ENCODE results near the gene TMC2. TPM values are rescaled to one million over a fixed set of nuclear protein-coding genes. Genes with fewer than 3 reads are reported as not detected.

Gene TMC2
- polyA plus RNA-seq, 1 experiment, result not detected

DNA sequence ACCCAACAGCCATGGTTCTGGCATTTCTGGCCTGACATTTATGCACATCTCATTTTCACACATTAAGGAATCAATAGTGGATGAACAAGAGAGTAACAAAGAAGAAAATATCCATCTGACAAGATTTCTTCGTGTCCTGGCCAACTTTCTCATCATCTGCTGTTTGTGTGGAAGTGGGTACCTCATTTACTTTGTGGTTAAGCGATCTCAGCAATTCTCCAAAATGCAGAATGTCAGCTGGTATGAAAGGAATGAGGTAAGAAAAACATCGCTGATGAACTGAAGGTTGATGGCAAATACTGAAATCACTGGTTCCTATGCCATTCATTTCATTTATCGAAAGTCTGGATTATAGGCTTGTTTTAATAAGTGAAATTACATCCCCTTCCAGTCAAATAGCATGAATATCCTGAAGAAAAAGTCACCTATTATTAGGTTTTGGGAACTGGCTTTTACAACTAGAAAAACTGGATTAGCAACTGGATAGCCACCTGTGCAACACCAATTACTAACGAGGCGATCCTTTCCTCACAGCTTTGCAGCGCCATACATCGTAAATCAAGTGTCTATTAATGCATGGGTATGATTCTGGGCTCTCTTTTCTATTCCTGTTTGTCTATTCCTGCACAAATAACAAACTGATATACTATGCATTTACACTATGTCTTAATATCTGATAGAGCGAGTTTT lies 65.8 kb downstream of the TMC2 start:
- no peak for DNase-seq (ENCODE audit: low read depth, low spot score)
- Histone ChIP-seq H3K9me3 (ENCODE audit: control insufficient read depth, insufficient read depth, low read length) (peaks cover 12% of the 10 kb centered on the region; the same call in 1 of the 2 replicates), H3K27ac (ENCODE audit: low read depth, low read length) (no peak overlapping the region), H3K4me3 (ENCODE audit: low read depth, low read length) (no peak overlapping the region), H3K27me3 (ENCODE audit: control insufficient read depth, insufficient read depth, low read length) (peaks cover 2% of the 10 kb centered on the region)
- POLR2A ChIA-PET, result no interaction called here
- CTCF ChIA-PET, result interaction anchor here (0.6 kb wide), 1 partner anchor 59 kb away, joined by 3 read pairs; no protein-coding TSS in a partner anchor
- TF ChIP-seq CTCF (IDR thresholded peaks at IDR 0.05; ENCODE audit: low read depth, low read length), result no peak

GRCh38 chr20:2602746-2603145 lies 66.4 kb downstream of the TMC2 start:
- H3K9me3 ChIP-seq (ENCODE audit: control insufficient read depth, insufficient read depth, low read length), result peaks cover 14% of the 10 kb centered on the region; the same call in 1 of the 2 replicates
- H3K27me3 ChIP-seq (ENCODE audit: control insufficient read depth, insufficient read depth, low read length), result peaks cover 2% of the 10 kb centered on the region
- no peak overlapping the region for H3K4me3 ChIP-seq (ENCODE audit: low read depth, low read length)
- no peak overlapping the region for H3K27ac ChIP-seq (ENCODE audit: low read depth, low read length)
- no peak for TF ChIP-seq CTCF (IDR thresholded peaks at IDR 0.05; ENCODE audit: low read depth, low read length)
- POLR2A ChIA-PET, result no interaction called here
- DNase-seq (ENCODE audit: low read depth, low spot score), result no peak
- CTCF ChIA-PET, result no interaction called here

- CTCF ChIA-PET, result no interaction called here
- POLR2A ChIA-PET, result no interaction called here
- H3K4me3 ChIP-seq (ENCODE audit: low read depth, low read length), result no peak overlapping the region
- no peaks in the 10 kb centered on the region for H3K27me3 ChIP-seq (ENCODE audit: control insufficient read depth, insufficient read depth, low read length)
- H3K27ac ChIP-seq (ENCODE audit: low read depth, low read length), result no peak overlapping the region
- no peak for TF ChIP-seq CTCF (IDR thresholded peaks at IDR 0.05; ENCODE audit: low read depth, low read length)
- DNase-seq (ENCODE audit: low read depth, low spot score), result no peak
- peaks cover 14% of the 10 kb centered on the region; the same call in 1 of the 2 replicates for H3K9me3 ChIP-seq (ENCODE audit: control insufficient read depth, insufficient read depth, low read length)
These were observed 67.6 kb downstream of the TMC2 start for GRCh38 chr20:2603816-2604505.

DNA sequence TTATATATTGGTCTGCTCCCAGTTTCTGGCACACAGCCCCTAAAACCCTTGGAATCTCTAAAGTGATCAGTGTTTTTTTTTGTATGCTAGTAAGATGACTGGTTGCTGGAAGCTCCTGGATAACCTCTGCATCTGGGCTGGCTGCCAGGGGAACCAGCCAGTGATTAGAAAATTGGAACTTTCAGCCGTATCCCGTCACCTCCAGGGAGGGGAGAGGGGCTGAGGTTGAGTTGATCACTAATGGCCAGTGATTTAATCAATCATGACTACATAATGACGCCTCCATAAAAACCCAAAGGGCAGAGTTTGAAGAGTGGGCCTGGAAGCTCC lies 68.1 kb downstream of the TMC2 start:
- no peak overlapping the region for H3K4me3 ChIP-seq (ENCODE audit: low read depth, low read length)
- ChIA-PET CTCF (no interaction called here), POLR2A (no interaction called here)
- H3K27ac ChIP-seq (ENCODE audit: low read depth, low read length), result no peak overlapping the region
- no peak for DNase-seq (ENCODE audit: low read depth, low spot score)
- no peak for TF ChIP-seq CTCF (IDR thresholded peaks at IDR 0.05; ENCODE audit: low read depth, low read length)
- H3K9me3 ChIP-seq (ENCODE audit: control insufficient read depth, insufficient read depth, low read length), result peaks cover 14% of the 10 kb centered on the region; the same call in 1 of the 2 replicates
- no peaks in the 10 kb centered on the region for H3K27me3 ChIP-seq (ENCODE audit: control insufficient read depth, insufficient read depth, low read length)

DNA sequence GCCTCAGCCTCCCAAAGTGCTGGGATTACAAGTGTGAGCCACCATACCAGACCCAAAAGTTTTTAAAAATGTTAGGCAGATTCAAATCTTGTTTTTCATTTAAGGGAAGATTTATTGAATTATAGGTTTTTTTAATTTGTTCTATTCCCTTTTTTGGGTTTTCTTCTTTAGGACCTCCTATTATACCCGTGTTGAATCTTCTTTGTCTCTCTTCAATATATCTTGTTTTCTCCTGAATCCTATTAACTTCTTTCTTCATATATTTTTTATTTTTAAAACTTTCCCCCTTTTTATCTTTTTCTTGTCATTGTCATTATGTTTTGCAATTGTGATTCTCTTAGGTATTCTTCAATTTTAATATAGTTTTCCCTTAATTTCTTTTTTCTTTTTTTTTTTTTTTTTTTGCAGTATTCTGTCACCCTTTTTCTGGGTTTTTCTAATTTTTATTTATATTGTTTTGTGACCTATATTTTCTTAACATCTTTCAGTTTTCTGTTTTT lies 70.2 kb downstream of the TMC2 start:
- ChIA-PET CTCF (no interaction called here), POLR2A (no interaction called here)
- H3K27me3 ChIP-seq (ENCODE audit: control insufficient read depth, insufficient read depth, low read length), result no peaks in the 10 kb centered on the region
- no peak for TF ChIP-seq CTCF (IDR thresholded peaks at IDR 0.05; ENCODE audit: low read depth, low read length)
- no peak overlapping the region for H3K4me3 ChIP-seq (ENCODE audit: low read depth, low read length)
- peaks cover 14% of the 10 kb centered on the region; the same call in 1 of the 2 replicates for H3K9me3 ChIP-seq (ENCODE audit: control insufficient read depth, insufficient read depth, low read length)
- no peak for DNase-seq (ENCODE audit: low read depth, low spot score)
- no peak overlapping the region for H3K27ac ChIP-seq (ENCODE audit: low read depth, low read length)
